Fibroblast of skin of back (primary cell): Measurements from ENCODE around the gene MRPL14.
"Not testable (repeated sequence)": the region's sequence is repeated elsewhere in the genome, so short reads cannot be mapped to it uniquely, and the experiment has no call there.

Experiments used
- DNase-seq: peaks from one replicate; pipeline ENCODE4 v3.0.0-alpha.2; 2013

The MRPL14 gene

DNA sequence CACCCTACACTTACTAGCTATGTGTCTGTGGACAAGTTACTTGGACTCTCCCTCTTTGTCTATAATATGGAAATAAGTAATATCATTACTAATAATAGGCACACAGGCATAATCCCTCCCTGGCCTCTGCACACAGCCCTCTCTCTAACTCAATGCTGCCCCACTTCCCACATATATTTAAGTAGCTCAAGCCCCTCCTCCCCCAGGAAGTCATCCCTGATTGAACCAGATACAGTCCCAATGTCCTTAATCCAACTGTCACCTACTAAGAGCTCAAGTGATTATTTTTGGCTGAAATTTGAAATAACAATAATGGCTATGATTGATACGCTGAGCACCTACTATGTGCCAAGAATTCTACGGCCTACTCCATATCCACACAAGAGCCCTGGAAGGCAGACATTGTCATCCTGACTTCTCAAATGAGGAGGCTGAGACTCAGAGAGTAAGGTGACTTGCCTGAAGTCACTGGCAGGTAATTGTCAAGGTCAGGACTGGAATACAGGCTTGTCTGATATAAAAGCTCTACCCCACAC lies 29.4 kb downstream of the MRPL14 start:
- no peak for DNase-seq

DNA sequence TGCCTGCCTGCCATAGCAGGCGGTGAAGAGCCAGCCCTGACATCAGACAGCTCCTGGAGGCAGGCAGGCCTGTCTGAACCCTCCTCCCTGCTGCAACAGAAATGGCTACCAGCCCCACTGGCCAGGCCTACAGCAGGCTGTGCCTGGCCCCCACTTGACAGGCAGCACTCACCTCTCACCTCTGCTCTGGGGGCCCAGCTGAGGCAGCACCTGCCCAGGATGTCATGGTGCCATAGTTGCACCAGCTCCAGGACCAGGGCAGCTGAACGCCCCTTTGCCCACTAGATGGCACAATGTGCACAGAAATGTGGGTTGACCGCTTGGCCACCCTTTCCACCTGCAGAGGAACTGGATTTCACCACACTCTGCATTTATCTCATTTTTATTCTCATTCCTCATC lies 30.6 kb downstream of the MRPL14 start:
- DNase-seq: peak; percentile 63

DNA sequence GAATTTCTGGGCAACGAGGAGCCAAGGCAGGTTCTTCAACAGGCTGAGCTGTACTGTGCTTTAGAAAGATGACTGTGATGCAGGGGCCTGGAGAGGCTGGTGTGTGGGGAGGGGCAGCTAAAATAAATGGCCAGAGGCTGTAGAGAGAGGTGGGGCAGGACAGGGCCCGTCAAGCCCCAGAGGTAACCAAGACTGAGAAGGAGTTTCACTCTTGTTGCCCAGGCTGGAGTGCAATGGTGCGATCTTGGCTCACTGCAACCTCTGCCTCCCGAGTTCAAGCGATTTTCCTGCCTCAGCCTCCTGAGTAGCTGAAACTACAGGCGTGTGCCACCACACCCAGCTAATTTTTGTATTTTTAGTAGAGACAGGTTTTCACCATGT lies 32.0 kb downstream of the MRPL14 start:
- not testable (repeated sequence) for DNase-seq

DNA sequence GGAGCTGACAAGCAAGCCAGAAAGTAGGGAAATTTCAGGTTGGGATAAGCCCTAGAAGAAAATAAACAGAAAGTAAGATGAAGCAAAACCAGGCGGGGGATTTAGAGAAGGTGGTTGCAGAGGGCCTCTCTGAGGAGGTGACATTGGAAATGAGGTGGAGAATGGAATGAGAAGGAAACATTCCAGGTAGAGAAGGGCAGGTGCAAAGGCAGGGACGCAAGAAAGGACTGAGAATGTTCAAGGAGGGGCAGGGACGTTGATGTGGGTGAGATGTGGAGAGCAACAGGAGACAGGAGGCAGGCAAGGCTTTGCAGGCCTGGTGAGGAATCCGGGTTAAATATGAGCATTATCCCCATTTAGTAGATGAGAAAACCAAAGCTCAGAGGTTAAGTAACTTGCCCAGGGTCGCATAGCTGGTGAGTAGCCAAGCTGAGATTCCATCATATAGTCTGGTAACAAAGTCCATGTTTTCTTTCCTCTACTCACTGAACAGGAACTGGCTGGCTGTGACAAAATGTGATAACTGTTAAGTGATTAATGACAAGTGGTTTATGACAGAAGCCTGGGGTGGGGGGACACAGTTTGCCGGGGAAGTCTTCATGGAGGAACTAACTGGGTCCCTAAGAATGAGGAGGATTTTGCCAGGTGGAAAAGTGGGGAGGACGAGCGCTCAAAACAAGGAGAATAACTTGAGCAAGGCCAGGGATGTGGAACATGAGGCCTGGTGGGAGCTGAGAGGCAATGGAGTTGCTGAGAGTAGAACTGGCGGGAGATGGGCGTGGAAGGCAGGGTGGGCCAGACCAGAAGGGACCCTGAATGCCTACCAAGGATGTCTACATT lies 32.6 kb downstream of the MRPL14 start:
- no peak for DNase-seq

DNA sequence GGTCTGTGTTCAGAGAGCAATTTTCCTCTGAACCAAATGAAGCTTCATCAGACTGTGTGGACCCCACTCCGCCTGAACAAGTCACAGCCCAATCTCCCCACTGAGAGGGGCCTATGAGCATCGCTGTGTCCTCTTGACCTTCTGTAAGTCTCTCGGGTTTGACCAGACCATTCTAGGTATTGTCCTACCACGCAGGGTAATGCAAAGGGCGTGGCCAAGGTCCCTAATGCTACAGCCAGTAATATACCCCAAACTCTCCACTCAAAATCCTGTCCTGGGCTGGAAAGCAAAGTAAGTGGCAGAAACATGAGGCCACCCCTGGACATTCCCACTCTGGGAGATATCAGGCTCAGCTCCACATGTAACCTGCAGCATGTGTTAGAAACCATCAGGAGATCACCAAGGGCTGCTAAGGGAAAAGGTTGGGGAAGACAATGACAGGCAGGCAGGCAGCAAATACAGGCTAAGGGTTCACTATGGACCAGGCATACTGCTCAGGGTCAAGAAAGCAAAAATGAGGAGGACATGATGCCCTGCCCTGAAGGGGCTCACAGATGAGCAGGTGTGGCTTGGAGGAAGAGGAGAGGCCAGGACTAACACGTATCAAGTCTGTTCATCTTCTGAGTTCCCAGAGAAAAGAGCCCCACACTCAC lies 33.4 kb downstream of the MRPL14 start:
- DNase-seq: no peak

DNA sequence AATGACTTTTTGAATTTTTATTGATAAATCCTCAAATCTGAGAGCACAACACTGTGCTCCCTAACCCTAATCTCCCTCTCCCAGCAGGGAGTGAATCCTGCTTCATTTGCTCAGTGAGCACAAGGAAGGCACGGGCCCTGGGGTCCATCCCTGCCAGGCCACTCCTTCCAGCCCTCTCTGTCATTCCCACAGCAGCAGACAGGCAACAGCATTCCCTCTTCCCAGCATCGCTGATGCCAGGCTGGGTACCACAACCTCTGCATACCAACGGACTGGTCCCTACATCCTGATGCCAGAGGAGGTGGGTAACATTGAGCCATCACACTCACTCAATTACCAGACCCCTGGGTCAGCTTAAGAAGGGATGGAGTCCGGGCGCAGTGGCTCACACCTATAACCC lies 34.2 kb downstream of the MRPL14 start:
- DNase-seq: no peak

DNA sequence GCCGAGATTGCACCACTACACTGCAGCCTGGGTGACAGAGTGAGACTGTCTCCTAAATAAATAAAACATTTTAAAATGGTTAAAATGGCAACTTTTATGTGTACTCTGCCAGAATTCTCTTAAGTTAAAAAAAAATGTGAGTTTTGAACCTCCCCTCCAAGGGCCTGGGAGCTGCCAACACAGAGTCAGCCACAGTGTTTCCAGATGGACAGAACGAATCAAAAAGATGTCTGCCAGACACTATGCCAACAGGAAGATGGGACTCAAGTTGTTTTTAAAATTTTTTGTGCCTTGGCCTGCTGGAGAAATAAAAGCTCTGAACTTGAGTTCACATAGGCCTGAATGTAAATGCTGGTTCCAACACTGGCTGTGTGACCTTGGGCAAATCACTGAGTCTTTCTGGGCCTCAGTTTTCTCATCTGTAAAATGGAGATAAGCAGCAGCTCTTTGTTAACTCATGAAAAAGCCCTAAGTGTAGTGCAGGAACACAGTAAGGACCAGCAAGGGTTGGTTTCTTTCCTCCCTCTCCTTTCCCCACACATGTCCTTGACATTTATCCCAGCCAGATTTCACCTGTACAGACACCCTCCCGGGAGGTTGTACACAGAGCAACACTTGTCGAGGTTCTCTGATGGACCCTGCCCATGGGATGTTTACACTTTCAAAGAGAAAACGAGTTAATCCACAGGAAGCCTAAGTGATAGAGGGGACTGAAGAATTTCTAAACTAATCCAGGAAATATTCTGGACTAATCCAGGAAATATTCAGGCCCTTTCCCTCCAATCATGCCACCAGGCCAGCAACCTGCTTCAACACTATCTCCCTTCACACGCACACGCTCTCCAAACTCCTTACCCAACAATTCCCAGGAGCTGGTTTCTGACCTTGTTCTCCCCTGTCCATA lies 35.0 kb downstream of the MRPL14 start:
- DNase-seq: no peak

DNA sequence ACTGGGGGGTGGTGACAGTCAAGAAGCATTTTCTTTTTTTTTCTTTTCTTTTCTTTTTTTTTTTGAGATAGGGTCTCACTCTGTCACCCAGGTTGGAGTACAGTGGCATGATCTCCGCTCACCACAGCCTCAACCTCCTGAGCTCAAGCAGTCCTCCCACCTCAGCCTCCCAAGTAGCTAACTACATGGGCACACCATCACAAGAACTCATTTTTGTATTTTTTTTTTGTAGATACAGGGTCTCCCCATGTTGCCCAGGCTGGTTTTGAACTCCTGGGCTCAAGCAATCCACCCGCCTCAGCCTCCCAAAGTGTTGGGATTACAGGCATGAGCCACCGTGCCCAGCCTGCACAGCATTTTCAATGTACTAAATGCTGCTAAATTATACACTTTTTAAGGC lies 35.9 kb downstream of the MRPL14 start:
- not testable (repeated sequence) for DNase-seq

DNA sequence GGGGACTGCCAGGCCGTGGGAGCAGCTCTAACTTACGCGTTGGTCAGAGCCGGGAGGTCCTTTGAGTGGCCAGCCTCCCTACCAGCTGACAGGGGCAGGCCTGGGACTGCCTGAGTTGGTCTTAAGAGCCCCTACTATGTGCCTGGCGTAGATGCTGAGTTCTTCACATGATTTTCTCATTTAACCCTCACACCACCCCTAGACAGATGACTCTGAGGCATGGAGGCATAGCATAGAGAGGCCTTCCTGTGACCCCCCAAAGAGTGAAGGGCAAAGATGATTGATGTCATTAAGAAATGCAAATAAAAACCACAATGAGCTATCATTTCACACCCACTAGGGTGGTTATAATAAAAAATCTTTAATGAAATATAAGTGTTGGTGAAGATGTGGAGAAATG lies 36.8 kb downstream of the MRPL14 start:
- DNase-seq: no peak

DNA sequence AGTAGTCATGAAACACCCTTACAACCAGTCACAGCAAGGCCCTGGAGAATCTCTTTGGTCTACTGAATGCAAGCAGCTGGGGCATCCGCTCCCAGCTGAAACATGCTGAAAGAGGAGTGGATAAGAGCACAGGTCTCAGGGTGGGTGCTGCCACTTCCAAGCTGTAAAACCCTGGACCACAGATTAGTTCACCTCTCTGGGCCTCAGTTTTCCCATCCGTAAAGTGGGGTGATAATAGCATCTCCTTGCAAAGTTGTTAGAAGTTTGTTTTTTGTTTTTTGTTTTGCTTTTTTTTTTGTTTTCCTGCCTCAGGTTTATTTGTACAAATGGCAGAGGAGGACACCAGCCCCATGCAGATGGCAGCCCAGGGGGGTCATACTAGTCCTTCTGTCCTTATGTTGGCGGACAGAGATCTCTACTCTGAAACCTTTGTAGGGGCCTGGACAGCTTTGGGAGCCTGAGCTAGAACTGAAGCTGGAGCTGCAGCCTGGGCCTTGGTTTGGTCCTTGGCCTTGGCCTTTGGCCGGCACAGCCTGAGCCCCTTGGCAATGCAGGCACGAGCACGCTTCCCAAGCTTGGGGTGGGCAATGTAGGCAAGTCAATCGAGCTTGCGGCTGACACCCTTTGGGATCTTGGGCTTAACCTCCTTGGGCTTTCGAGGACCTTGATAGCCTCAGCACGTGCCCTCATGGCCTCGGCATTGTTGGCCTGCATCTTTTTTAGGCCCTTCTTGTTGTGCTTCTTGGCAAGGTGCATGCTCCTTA lies 38.2 kb downstream of the MRPL14 start:
- no peak for DNase-seq

DNA sequence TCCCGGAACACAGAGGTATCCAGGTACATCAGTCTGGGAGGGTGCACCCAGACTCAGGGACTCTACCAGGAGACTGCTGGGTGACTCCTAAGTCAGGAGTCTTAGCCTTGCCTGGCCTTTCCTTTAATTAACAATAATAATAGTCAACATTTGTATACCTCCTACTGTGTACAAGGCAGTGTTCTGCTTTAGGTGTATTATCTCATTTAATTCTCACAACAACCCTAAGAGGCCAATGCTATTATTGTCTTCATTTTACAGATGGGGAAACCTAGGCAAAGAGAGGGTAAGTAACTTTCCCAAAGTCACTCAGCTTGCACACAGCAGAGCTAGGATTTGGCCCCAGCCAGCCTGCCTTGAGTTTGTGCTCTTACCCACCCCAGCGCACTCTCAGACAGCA lies 39.6 kb downstream of the MRPL14 start:
- no peak for DNase-seq

DNA sequence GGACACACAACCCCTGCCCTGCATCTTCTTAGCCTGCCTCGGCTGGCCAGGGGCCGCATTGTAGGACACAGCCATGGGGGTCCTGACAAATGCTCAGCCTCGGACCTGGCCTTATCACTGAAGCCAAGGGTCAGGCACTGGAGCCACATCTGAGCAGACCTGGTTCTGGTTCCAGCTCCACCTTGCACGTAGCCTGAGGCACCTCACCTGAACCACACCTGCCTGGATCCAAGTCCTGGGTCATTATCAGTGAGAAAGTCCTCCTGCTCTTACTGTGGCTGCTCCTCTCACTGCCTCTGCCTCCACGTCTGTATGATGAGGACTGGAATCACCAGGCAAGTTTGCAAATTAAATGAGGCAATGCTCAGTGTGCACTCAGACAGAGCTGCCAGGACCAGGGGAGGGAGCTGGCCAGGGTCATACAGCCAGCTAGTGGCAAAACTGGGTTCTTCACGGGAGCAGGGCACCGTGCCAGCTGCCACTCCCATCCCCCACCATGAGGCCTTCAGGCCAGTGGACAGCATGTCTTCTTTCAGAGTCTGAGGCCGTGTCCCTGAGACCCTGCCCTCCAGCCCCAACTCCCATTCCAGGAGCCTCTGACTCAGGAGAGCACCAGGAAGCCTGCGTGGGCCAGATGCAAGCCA lies 40.2 kb downstream of the MRPL14 start:
- DNase-seq: no peak

DNA sequence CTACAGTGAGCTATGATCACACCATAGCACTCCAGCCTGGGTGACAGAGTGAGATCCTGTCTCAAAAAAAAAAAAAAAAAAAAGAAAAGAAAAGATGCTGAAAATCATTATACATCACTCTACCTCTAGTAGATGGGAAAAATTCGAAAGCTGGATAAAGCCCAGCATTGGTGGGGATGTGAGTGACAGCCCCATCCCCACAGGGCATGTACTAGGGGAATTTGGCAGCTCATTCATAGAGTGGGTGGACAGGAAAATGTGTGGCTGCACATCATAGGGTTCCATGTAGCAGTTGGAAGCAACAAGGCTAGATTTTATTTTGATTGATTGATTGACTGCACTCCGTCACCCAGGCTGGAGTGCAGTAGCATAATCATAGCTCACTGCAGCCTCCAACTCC lies 42.0 kb downstream of the MRPL14 start:
- DNase-seq: no peak

DNA sequence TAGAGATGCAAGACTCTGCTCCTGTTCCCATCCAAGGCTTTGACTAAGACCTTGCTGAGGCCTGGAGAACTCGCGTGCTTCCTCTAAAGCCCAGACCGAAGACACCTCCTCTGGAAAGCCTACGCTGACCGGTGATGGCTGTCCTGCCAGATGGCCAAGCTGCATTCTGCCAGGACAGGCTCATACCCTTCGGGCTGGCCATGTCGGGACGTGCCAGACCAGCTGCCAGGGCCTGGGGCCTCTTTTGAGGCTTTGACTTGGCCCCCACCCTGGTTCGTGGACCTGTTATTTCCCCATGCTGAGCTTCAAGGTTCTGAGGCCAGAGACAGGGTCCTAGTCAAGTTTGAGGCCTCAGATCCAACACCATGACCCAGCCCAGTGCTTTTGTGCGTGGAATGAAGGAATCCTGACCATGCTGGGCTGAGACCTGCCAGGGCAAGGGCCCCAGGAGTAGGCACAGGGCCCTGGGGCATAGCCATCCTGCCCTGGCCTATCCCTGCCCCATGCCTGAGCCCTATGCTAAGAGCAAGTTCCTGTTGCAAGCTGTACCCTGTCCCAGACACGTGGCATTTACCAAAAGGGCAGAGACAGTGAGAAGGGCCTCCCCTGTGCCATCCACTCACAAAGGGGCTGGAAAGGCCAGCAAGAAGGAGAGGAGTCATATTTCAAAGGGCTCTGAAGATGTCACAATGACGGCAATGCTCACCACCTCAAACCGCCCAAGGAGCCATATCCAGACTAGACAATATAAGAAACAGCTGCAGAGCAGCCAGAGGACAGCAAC lies 42.8 kb downstream of the MRPL14 start:
- DNase-seq: peak; percentile 56

DNA sequence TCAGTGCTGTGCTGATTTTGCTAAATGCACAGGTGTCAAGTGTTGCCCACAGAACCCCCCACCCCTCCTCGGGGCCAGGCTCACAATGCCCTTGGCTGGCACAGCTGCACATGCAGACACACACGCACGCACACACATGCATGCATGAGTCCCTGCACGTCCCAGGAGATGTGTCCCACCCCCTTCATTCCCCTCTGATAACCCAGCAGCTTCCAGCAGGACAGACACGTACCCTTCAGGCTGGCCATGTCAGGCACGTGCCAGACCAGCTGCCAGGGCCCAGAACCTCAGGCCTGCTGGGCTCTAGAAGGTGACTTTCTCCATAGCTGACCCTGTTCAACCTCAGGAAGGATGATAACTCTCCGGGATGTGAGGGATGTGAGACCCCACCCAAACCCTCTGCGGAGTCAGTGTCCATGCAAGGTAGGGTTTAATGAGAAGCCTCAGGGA lies 44.4 kb downstream of the MRPL14 start:
- DNase-seq: no peak

DNA sequence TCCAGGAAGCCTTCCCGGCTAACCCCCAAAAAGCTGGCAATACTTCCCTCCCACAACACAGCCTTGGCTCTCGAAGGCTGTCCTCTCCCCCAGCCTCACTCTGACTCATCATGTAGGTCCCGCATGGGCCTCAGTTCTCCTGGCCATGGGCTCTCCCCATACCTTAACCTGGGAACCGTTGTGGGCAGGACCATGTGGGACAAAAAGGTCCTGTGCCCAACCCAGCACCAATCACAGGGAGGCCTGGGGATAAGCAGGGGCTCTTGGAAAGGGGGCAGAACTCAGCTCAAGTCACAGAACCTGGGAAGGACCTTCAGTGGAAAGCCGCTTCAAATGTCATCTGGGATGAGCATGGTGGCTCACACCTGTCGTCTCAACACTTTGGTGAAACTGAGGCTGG lies 45.5 kb downstream of the MRPL14 start:
- no peak for DNase-seq

DNA sequence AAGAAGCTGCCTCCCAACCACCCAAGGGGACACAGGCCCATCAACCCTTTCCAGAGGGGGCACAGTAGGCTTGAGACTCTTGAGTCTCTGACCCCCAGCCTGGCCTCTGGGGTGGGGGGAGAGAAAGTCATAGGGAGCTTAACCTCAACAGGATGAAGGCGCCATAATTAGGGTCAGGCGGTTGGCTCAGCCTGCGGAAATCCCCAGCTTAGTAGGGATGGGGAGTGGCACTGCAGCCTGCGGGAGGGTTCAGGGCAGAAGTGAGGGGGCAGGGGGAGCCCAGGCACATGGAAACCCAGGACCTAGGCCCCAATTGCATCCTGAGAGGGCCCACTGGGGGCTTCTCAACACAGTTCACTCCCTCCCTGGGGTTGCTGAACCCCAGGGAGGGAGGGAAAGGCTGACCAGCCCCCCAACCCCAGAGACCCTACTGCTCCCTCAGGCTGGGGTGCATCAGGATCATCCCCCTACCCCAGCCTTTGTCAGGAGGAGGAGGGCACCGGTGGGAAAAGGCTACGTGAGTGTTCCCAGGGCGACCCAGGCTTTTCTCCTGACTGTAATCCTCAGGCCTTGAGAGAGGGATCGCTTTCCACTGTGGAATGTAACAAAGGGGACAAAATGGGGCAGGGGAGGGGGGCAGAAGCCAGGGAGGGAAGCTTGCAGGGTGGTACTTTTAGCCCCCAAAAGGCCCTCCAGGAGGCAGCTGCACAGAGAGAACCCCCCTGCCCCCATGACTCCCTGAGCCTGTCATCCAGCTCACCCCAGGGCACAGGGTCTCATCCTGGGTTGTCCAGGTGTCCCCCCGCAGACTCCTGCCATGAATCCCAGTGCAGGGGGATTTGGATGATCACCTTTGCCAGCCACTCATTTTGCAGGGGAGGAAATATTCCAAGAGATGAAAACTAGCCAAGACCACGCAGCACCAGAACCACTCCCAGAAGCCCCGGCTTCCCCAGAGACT lies 46.4 kb downstream of the MRPL14 start:
- DNase-seq: no peak

DNA sequence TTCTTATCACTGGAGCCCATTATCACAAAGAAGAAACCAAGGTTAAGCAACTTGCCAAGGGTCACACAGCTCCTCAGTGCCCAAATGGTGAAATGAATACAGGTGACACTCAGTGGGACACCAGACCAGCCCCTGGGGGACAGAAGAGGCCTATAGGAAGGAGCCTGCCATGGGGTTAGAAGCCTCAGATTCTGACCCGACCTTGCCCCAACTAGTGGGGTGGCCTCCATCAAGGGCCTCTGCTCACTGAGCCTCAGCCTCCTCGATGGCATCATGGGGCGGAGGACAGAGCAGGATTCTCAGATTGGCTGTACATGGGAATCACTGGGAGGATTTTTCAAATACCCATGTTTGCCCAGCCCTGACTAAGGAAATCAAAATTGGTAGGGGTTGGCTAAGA lies 47.6 kb downstream of the MRPL14 start:
- DNase-seq: no peak
